ENCODE data around the gene TRMT11. TPM values are rescaled to one million over a fixed set of nuclear protein-coding genes. Genes with fewer than 3 reads are reported as not detected.

The TRMT11 gene
- total RNA-seq, 6 donors from 2014 or later: 13.8 to 66.0 (median 25.5) TPM

- DNase-seq (no peak), ATAC-seq (ENCODE audit: low FRiP score in 2 of 2) (no peak)
- TF ChIP-seq POLR2A (IDR thresholded peaks at IDR 0.05) (no peak), POLR2AphosphoS5 (IDR thresholded peaks at IDR 0.05) (no peak), CTCF (IDR thresholded peaks at IDR 0.05) (no peak), EP300 (IDR thresholded peaks at IDR 0.05) (no peak)
- H3K27ac ChIP-seq: no peak overlapping the region
- WGBS, 2 donors: 63 to 79% methylated on average over 7 of the region's 7 CpGs
- peaks cover 0 to 6% (median 0%) of the 10 kb centered on the region in 4 donors for H3K36me3 ChIP-seq
- H3K4me3 ChIP-seq: no peak overlapping the region
- peaks cover 0 to 6% (median 1%) of the 10 kb centered on the region in 4 donors for H3K4me1 ChIP-seq
- no peaks in the 10 kb centered on the region for H3K27me3 ChIP-seq
- H3K9me3 ChIP-seq: no peaks in the 10 kb centered on the region
Observed at GRCh38 chr6:126064748-126065401, 78.5 kb downstream of the TRMT11 start.

DNA sequence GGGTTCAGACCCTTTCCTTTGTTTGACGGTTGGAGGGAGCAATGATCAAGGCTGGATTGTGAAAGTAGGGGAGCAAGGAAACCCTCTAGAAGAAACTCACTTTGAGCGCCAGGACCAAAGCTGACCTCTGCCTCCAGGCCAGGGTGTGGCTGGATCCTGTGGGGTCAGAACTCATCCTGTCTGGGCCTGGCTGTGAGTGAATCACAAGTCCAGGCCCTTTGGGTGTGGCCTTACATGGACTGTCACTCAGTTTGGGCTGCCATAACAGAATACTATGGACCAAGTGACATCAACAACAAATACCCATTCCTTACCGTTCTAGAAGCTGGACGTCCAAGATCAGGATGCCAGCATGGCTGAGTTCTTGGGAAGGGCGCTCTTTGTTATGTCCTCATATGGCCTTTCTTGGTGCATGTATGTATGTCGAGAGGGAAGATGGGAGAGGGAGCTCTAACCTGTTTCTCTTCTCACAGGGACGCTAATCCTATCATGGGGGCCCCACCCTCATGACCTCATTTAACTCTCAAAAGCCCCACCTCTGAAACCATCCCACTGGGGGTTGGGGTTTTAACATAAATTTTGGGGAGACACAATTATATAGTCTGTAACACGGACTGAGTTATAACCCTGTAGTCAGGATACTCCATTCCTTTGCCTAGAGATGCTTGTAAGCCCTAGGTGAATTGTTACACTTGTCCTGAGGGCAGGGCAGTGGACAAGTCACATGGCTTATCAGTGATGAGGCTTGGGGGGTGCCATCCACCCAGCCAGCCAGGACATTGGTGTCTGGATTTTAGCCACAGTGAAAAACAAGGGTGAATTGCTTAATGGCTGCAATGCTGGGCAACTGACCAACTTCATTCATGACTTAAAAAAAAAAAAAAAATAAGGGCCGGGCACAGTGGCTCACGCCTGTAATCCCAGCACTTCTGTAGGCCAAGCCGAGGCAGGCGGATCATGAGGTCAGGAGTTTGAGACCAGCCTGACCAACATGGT is 80.0 kb downstream of the TRMT11 start:
- H3K36me3 ChIP-seq: no peaks in the 10 kb centered on the region
- no peak overlapping the region for H3K4me3 ChIP-seq
- DNase-seq (no peak), ATAC-seq (ENCODE audit: low FRiP score in 2 of 2) (no peak)
- no peak for TF ChIP-seq CTCF (IDR thresholded peaks at IDR 0.05)
- no peak for TF ChIP-seq POLR2A (IDR thresholded peaks at IDR 0.05)
- TF ChIP-seq EP300 (IDR thresholded peaks at IDR 0.05): no peak
- TF ChIP-seq POLR2AphosphoS5 (IDR thresholded peaks at IDR 0.05): no peak
- 90 to 92% methylated on average over 12 of the region's 12 CpGs for WGBS, 2 donors
- H3K4me1 ChIP-seq: peaks cover 0 to 6% (median 1%) of the 10 kb centered on the region in 4 donors
- H3K27me3 ChIP-seq: no peaks in the 10 kb centered on the region
- no peak overlapping the region for H3K27ac ChIP-seq
- H3K9me3 ChIP-seq: no peaks in the 10 kb centered on the region

DNA sequence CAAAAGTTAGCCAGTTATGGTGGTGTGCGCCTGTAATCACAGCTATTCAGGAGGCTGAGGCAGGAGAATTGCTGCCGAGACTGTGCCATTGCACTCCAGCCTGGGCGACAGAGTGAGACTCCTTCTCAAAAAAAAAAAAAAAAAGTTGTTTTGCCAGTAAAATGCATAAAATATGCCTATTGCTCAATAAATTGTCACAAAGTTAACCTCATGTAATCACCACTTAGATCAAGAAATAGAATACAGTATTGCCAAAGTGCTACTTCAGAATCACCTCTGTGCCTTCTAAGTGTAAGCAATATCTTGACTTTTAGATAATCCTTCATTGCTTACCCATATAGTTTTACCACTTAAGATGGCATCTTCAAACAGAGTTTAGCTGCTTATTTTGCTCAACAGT is 80.7 kb downstream of the TRMT11 start:
- no peaks in the 10 kb centered on the region for H3K27me3 ChIP-seq
- 81 to 88% methylated on average over 3 of the region's 3 CpGs for WGBS, 2 donors
- H3K36me3 ChIP-seq: no peaks in the 10 kb centered on the region
- no peak overlapping the region for H3K27ac ChIP-seq
- TF ChIP-seq POLR2AphosphoS5 (IDR thresholded peaks at IDR 0.05) (no peak), CTCF (IDR thresholded peaks at IDR 0.05) (no peak), EP300 (IDR thresholded peaks at IDR 0.05) (no peak), POLR2A (IDR thresholded peaks at IDR 0.05) (no peak)
- H3K4me1 ChIP-seq: peaks cover 0 to 6% (median 1%) of the 10 kb centered on the region in 4 donors
- H3K4me3 ChIP-seq: no peak overlapping the region
- ATAC-seq (ENCODE audit: low FRiP score in 2 of 2): no peak
- no peak for DNase-seq
- no peaks in the 10 kb centered on the region for H3K9me3 ChIP-seq

- Histone ChIP-seq H3K4me3 (no peak overlapping the region), H3K4me1 (peaks cover 0 to 4% (median 1%) of the 10 kb centered on the region in 4 donors), H3K27me3 (no peaks in the 10 kb centered on the region), H3K36me3 (no peaks in the 10 kb centered on the region), H3K9me3 (no peaks in the 10 kb centered on the region), H3K27ac (no peak overlapping the region)
- WGBS, 2 donors: 85 to 87% methylated on average over 6 of the region's 6 CpGs
- TF ChIP-seq EP300 (IDR thresholded peaks at IDR 0.05) (no peak), CTCF (IDR thresholded peaks at IDR 0.05) (no peak)
- ATAC-seq (ENCODE audit: low FRiP score in 2 of 2) (no peak), DNase-seq (no peak)
Observed at GRCh38 chr6:126069449-126069848, 83.1 kb downstream of the TRMT11 start.
